Suprapubic skin (tissue), 4 donors: ENCODE data around the gene CITED1. TPM values are rescaled to one million over a fixed set of nuclear protein-coding genes. Genes with fewer than 3 reads are reported as not detected.
A peak's percentile ranks its signal among the peaks of the same experiment; 100 is the strongest.

Source experiments
- DNase-seq, 2 donors: peaks; one replicate each; pipeline ENCODE4 v3.0.0-alpha.2; 2019; ENCODE audit warnings: low spot score in 2 of 2
- H3K27ac ChIP-seq: fragments of 200-600 bp; sonication (generic); one replicate; pipeline ENCODE4 v1.5.1; 2019
- H3K27me3 ChIP-seq: fragments of 200-600 bp; sonication (generic); one replicate; pipeline ENCODE4 v1.5.1; 2019
- H3K36me3 ChIP-seq: fragments of 200-600 bp; sonication (generic); one replicate; pipeline ENCODE4 v1.5.1; 2019
- H3K4me1 ChIP-seq: fragments of 200-600 bp; sonication (generic); one replicate; pipeline ENCODE4 v1.5.1; 2019
- H3K4me3 ChIP-seq: fragments of 200-600 bp; sonication (generic); one replicate; pipeline ENCODE4 v1.5.1; 2019; ENCODE audit warnings: mild to moderate bottlenecking
- H3K9me3 ChIP-seq: fragments of 200-600 bp; sonication (generic); one replicate; pipeline ENCODE4 v1.5.1; 2019
- EP300 ChIP-seq: sonication (generic); formaldehyde crosslinking; IDR thresholded peaks from one replicate; pipeline ENCODE4 v1.6.1; 2017; ENCODE audit warnings: antibody characterized with exemption
- POLR2A ChIP-seq, 2 donors: fragments of 450-650 bp; IDR thresholded peaks; one replicate each; pipeline ENCODE4 v1.6.1; 2017; ENCODE audit warnings: antibody characterized with exemption in 2 of 2, mild to moderate bottlenecking in 2 of 2, moderate library complexity in 2 of 2
- POLR2AphosphoS5 ChIP-seq, 3 donors: sonication (generic); formaldehyde crosslinking; IDR thresholded peaks; one replicate each; pipeline ENCODE4 v1.6.1; 2017; ENCODE audit warnings: antibody characterized with exemption in 3 of 3
- WGBS: methylation state at CpG from one replicate; pipeline ENCODE4 v1.1.5; 2018; 5-methylcytosine and 5-hydroxymethylcytosine counted together
- total RNA-seq, 4 donors: library from RNA; depleted of rRNA; stranded (reverse); fragments of >200 nt; gene quantifications; one replicate each; pipeline ENCODE4 v1.1.0, GENCODE V29; 2016
- TF ChIP-seq, protein P1 (sequence below), 2 donors: fragments of 200-600 bp in 1 of 2; fragments of 450-650 bp in 1 of 2; sonication (generic) in 1 of 2; IDR thresholded peaks; one replicate each; pipeline ENCODE4 v1.5.1; 2016 to 2019; ENCODE audit warnings: antibody characterized with exemption in 2 of 2, mild to moderate bottlenecking in 1 of 2, moderate library complexity in 1 of 2

The CITED1 gene
- total RNA-seq, 4 donors from 2014 or later = 0.76 to 3.0 TPM; not detected in 2

GRCh38 chrX:72308209-72308565, 2.5 kb upstream of the CITED1 start:
- peak overlapping the region; percentile 61 for H3K4me3 ChIP-seq
- TF ChIP-seq EP300 (no peak), POLR2A (IDR thresholded peaks at IDR 0.05) (no peak), POLR2AphosphoS5 (IDR thresholded peaks at IDR 0.05) (no peak)
- TF ChIP-seq, protein P1, sequence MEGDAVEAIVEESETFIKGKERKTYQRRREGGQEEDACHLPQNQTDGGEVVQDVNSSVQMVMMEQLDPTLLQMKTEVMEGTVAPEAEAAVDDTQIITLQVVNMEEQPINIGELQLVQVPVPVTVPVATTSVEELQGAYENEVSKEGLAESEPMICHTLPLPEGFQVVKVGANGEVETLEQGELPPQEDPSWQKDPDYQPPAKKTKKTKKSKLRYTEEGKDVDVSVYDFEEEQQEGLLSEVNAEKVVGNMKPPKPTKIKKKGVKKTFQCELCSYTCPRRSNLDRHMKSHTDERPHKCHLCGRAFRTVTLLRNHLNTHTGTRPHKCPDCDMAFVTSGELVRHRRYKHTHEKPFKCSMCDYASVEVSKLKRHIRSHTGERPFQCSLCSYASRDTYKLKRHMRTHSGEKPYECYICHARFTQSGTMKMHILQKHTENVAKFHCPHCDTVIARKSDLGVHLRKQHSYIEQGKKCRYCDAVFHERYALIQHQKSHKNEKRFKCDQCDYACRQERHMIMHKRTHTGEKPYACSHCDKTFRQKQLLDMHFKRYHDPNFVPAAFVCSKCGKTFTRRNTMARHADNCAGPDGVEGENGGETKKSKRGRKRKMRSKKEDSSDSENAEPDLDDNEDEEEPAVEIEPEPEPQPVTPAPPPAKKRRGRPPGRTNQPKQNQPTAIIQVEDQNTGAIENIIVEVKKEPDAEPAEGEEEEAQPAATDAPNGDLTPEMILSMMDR (IDR thresholded peaks at IDR 0.05) = no peak
- no peak overlapping the region for H3K27ac ChIP-seq
- H3K4me1 ChIP-seq = peaks cover 39% of the 10 kb centered on the region
- no peak for DNase-seq
- WGBS = 24% methylated on average over 11 of the region's 11 CpGs
- H3K36me3 ChIP-seq = no peaks in the 10 kb centered on the region
- peaks cover 26% of the 10 kb centered on the region for H3K27me3 ChIP-seq
- no peaks in the 10 kb centered on the region for H3K9me3 ChIP-seq

DNA sequence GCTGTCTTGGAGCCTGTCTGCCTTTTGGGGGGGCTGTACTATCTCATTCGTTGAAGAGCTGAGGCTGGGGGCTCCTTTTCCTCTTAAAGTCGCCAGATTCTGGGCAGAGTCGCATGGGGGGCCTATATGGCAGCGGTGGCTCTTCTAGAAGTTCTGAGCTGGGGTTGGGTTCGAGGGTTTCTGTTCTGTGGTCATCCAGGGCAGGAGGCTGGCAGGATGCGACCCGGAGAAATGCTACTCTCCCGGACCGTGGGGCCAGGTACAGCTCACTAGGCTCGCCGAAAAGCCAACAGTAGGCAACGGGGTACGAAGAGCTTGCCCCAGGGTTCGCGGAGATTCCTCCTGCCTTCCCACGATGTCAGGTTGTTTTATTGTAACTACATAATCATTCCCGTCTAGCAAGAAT, 1.9 kb upstream of the CITED1 start:
- TF ChIP-seq, protein P1 (IDR thresholded peaks at IDR 0.05) = no peak
- TF ChIP-seq POLR2AphosphoS5 (IDR thresholded peaks at IDR 0.05) = no peak
- TF ChIP-seq POLR2A (IDR thresholded peaks at IDR 0.05) = no peak
- TF ChIP-seq EP300 = no peak
- no peak for DNase-seq
- no peaks in the 10 kb centered on the region for H3K36me3 ChIP-seq
- H3K4me3 ChIP-seq = peak overlapping the region; percentile 61
- peaks cover 39% of the 10 kb centered on the region for H3K4me1 ChIP-seq
- peaks cover 26% of the 10 kb centered on the region for H3K27me3 ChIP-seq
- WGBS = 14% methylated on average over 13 of the region's 17 CpGs
- H3K9me3 ChIP-seq = no peaks in the 10 kb centered on the region
- H3K27ac ChIP-seq = no peak overlapping the region

DNA sequence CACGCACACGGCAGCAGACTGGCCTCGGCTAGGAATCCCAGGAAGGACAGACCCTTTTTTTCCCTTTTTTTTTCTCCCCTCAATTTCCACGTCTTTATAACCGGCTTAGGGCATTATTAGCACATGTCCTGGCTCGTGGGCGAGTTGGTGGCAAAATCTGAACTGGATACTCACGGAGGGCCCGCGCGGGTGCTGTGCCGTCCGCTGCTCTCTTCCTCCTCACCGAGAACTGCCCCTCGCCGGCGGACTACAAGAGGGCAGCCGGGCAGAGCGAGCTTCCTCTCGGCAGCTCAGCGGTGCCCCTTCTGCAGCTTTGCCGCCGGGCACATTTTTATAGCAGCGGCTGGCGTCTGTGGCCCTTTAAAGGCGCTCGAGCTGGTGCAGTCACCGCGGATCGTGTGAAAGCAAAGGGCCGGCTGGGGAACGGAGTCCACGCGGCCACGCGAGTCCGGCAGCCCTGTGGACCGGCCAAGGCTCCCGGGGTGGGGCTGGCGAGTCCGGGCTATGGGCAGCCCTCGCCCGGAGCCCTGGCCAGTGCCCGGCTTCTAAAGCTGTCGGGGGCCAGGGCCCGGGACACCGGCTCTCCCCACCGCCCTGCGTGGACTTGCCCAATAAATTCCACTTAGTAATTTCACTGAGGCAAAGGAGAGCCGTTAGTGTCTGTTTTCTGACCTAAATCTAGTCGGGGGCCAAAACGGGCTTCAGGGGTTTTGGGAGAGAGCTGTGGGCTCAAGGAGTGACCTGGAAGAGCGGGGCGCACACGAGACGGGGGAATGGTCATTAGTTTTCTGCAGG, 1.3 kb upstream of the CITED1 start:
- WGBS = 14% methylated on average over 29 of the region's 56 CpGs
- DNase-seq = peak in 1 of 2 donors; percentile 80
- no peak overlapping the region for H3K27ac ChIP-seq
- H3K36me3 ChIP-seq = no peaks in the 10 kb centered on the region
- H3K4me1 ChIP-seq = peaks cover 39% of the 10 kb centered on the region
- peak overlapping the region; percentile 61 for H3K4me3 ChIP-seq
- no peaks in the 10 kb centered on the region for H3K9me3 ChIP-seq
- TF ChIP-seq POLR2A (IDR thresholded peaks at IDR 0.05) (no peak), POLR2AphosphoS5 (IDR thresholded peaks at IDR 0.05) (no peak), EP300 (no peak)
- TF ChIP-seq, protein P1 (IDR thresholded peaks at IDR 0.05) = no peak
- peaks cover 26% of the 10 kb centered on the region for H3K27me3 ChIP-seq

GRCh38 chrX:72306085-72306801, 529 bp upstream of the CITED1 start:
- whole genome bisulfite sequencing = no CpG with 5 or more reads among the region's 92 CpGs
- TF ChIP-seq POLR2A (IDR thresholded peaks at IDR 0.05) (no peak), POLR2AphosphoS5 (IDR thresholded peaks at IDR 0.05) (no peak), EP300 (no peak)
- TF ChIP-seq, protein P1 (IDR thresholded peaks at IDR 0.05) = no peak
- H3K4me1 ChIP-seq = peaks cover 39% of the 10 kb centered on the region
- no peaks in the 10 kb centered on the region for H3K36me3 ChIP-seq
- DNase-seq = no peak
- peak overlapping the region; percentile 61 for H3K4me3 ChIP-seq
- peaks cover 26% of the 10 kb centered on the region for H3K27me3 ChIP-seq
- H3K9me3 ChIP-seq = no peaks in the 10 kb centered on the region
- no peak overlapping the region for H3K27ac ChIP-seq

GRCh38 chrX:72304877-72305276, 837 bp downstream of the CITED1 start:
- WGBS = 19% methylated on average over 25 of the region's 26 CpGs
- Histone ChIP-seq H3K27ac (no peak overlapping the region), H3K4me3 (peak overlapping the region; percentile 61), H3K27me3 (peaks cover 26% of the 10 kb centered on the region), H3K9me3 (no peaks in the 10 kb centered on the region), H3K36me3 (no peaks in the 10 kb centered on the region), H3K4me1 (peaks cover 39% of the 10 kb centered on the region)
- TF ChIP-seq, protein P1 (IDR thresholded peaks at IDR 0.05) = no peak
- no peak for TF ChIP-seq POLR2A (IDR thresholded peaks at IDR 0.05)
- no peak for TF ChIP-seq POLR2AphosphoS5 (IDR thresholded peaks at IDR 0.05)
- TF ChIP-seq EP300 = no peak
- DNase-seq = no peak
